Endothelial cell of umbilical vein (primary cell): ENCODE measurements around the gene SUGP2. TPM values are rescaled to one million over a fixed set of nuclear protein-coding genes. Genes with fewer than 3 reads are reported as not detected.

Experiments
- BruUV-seq: library from RNA; stranded (reverse); fragments of 400-500 nt; replicated peaks from 2 replicates; lab custom pipeline; 2021; lab: Mats Ljungman, UMichigan
- CTCF ChIA-PET: fragments of 300-600, 350-600 bp; sonication (Branson Sonifier 250); formaldehyde crosslinking; loops from one replicate; lab custom pipeline; 2021; ENCODE audit warnings: antibody characterized with exemption, inconsistent platforms; lab: Charles Lee
- POLR2A ChIA-PET: fragments of 300-600, 350-600 bp; sonication (Branson Sonifier 250); formaldehyde crosslinking; loops from one replicate; lab custom pipeline; 2021; ENCODE audit warnings: antibody characterized with exemption, inconsistent platforms; lab: Charles Lee
- DNase-seq: peaks from one replicate; pipeline ENCODE4 v3.0.0-alpha.2; 2011; ENCODE audit warnings: low read depth, low spot score
- FAIRE-seq: peaks from 2 replicates; lab custom pipeline; 2011; peaks lifted over from hg19 to GRCh38; lab: Jason Lieb, UNC
- H2AFZ ChIP-seq: 2 replicates; pipeline ENCODE4 v1.6.0; 2012; ENCODE audit warnings: low read depth, low read length, control low read depth, inconsistent platforms
- H3K27ac ChIP-seq: 2 replicates; pipeline ENCODE4 v1.5.1; 2011; ENCODE audit warnings: low read depth, mild to moderate bottlenecking, control low read depth, low read length, moderate library complexity; ENCODE audit not compliant: insufficient read depth
- H3K27me3 ChIP-seq, 2 experiments: 2 replicates each; pipeline versions ENCODE4 v1.6.0 to v1.6.1; 2011; ENCODE audit warnings: low read length in 2 of 2, mixed read lengths in 1 of 2; ENCODE audit not compliant: control insufficient read depth in 2 of 2, insufficient read depth in 2 of 2
- H3K36me3 ChIP-seq, 2 experiments: 2 replicates in 1 of 2; 3 replicates in 1 of 2; pipeline ENCODE4 v1.5.1; 2011; ENCODE audit warnings: low read length in 2 of 2, mild to moderate bottlenecking in 1 of 2, moderate library complexity in 1 of 2; ENCODE audit not compliant: control insufficient read depth in 2 of 2, insufficient read depth in 2 of 2; ENCODE audit errors: extremely low read depth in 1 of 2
- H3K4me1 ChIP-seq: 3 replicates; pipeline ENCODE4 v1.5.1; 2011; ENCODE audit warnings: mild to moderate bottlenecking, low read length; ENCODE audit not compliant: control insufficient read depth, insufficient read depth; ENCODE audit errors: extremely low read depth
- H3K4me2 ChIP-seq: 2 replicates; pipeline ENCODE4 v1.6.1; 2011; ENCODE audit warnings: low read length, control low read depth, mixed read lengths; ENCODE audit not compliant: insufficient read depth
- H3K4me3 ChIP-seq, 3 experiments: fragments of 200-600 bp in 1 of 3; sonication (generic), shearing (Covaris generic) in 1 of 3; replicated peaks in 1 of 3; 2 replicates each; pipeline ENCODE4 v1.5.1; 2011 to 2016; ENCODE audit warnings: control low read depth in 3 of 3, low read length in 3 of 3, mild to moderate bottlenecking in 2 of 3, inconsistent platforms in 1 of 3, low read depth in 1 of 3, moderate library complexity in 1 of 3; ENCODE audit not compliant: insufficient read depth in 1 of 3
- H3K79me2 ChIP-seq: 2 replicates; pipeline ENCODE4 v1.6.0; 2012; ENCODE audit warnings: low read length, inconsistent platforms; ENCODE audit not compliant: control insufficient read depth, insufficient read depth
- H3K9ac ChIP-seq: replicated peaks from 2 replicates; pipeline ENCODE3; 2011; ENCODE audit warnings: low read length, control low read depth; ENCODE audit not compliant: insufficient read depth; ENCODE audit errors: extremely low read depth
- H3K9me1 ChIP-seq: replicated peaks from 3 replicates; pipeline ENCODE4 v1.6.0; 2011; ENCODE audit warnings: mild to moderate bottlenecking, low read length; ENCODE audit not compliant: control insufficient read depth, insufficient read depth; ENCODE audit errors: extremely low read depth
- H3K9me3 ChIP-seq: replicated peaks from 2 replicates; pipeline ENCODE4 v1.5.1; 2012; ENCODE audit warnings: low read length, inconsistent platforms; ENCODE audit not compliant: control insufficient read depth, insufficient read depth
- H4K20me1 ChIP-seq: replicated peaks from 2 replicates; pipeline ENCODE3; 2011; ENCODE audit warnings: mild to moderate bottlenecking, low read length; ENCODE audit not compliant: control insufficient read depth, insufficient read depth; ENCODE audit errors: extremely low read depth
- CTCF ChIP-seq, 2 donors: IDR thresholded peaks; 1 replicate in 1 of 2; 2 replicates in 1 of 2; pipeline ENCODE4 v1.5.1; 2011; ENCODE audit warnings: low read length in 2 of 2, mild to moderate bottlenecking in 2 of 2, moderate library complexity in 2 of 2, control low read depth in 1 of 2, inconsistent platforms in 1 of 2, low read depth in 1 of 2; ENCODE audit not compliant: insufficient read depth in 1 of 2; ENCODE audit errors: extremely low read depth in 1 of 2
- EZH2 ChIP-seq: IDR thresholded peaks from 2 replicates; pipeline ENCODE4 v1.6.1; 2012; ENCODE audit warnings: borderline replicate concordance, low read depth, mild to moderate bottlenecking, moderate library complexity, low read length, inconsistent platforms; ENCODE audit not compliant: severe bottlenecking
- FOS ChIP-seq: IDR thresholded peaks from 2 replicates; pipeline ENCODE4 v1.6.1; 2011; ENCODE audit warnings: mild to moderate bottlenecking, low read length, moderate library complexity, borderline replicate concordance; ENCODE audit not compliant: insufficient read depth
- GATA2 ChIP-seq: IDR thresholded peaks from 2 replicates; pipeline ENCODE4 v1.7.0; 2011; ENCODE audit warnings: low read depth, mild to moderate bottlenecking, moderate library complexity, mixed read lengths, low read length; ENCODE audit not compliant: insufficient read length, insufficient read depth
- MAX ChIP-seq: IDR thresholded peaks from 2 replicates; pipeline ENCODE4 v1.6.1; 2011; ENCODE audit not compliant: insufficient read depth, insufficient read length
- MYC ChIP-seq: IDR thresholded peaks from one replicate; pipeline ENCODE4 v1.6.1; 2011; ENCODE audit warnings: mild to moderate bottlenecking, low read depth, low read length
- POLR2A ChIP-seq: IDR thresholded peaks from 2 replicates; pipeline ENCODE4 v1.6.1; 2012; ENCODE audit warnings: low read depth, mild to moderate bottlenecking, control low read depth, low read length
- dilution Hi-C: fragments of 300-500 bp; cut with MboI; formaldehyde crosslinking; loops from one replicate; pipeline ENCODE4 v1.15.0; 2019; ENCODE audit warnings: low sequenced_read_pairs; ENCODE audit not compliant: extremely low pct_ligation_motif_present
- intact Hi-C: fragments of 100-400 bp; cut with micrococcal nuclease; formaldehyde crosslinking; loops from one replicate; pipeline ENCODE4 v1.10.0; 2022
- polyA plus RNA-seq, 4 experiments: library from polyadenylated mRNA; depleted of rRNA in 3 of 4; stranded (reverse) in 3 of 4; unstranded in 1 of 4; fragments of >200 nt; gene quantifications; 2 replicates each; pipeline versions ENCODE4 v1.2.1 to v1.2.3, GENCODE V29; 2011 to 2012; ENCODE audit warnings: missing spikeins in 1 of 4
- total RNA-seq: library from RNA; stranded (reverse); gene quantifications from 2 replicates; pipeline ENCODE4 v1.2.3, GENCODE V29; 2021

The SUGP2 gene
- total and polyA plus RNA-seq, 2 donors (not counting 3 experiments of a cell fraction or from before 2014, with no cell fraction given), result 44.6 to 79.7 TPM

GRCh38 chr19:18975011-18975410 is 58.3 kb downstream of the SUGP2 start:
- intact Hi-C loops (no loop called here), dilution Hi-C loops (no loop called here)
- Histone ChIP-seq H3K27me3 (no peaks in the 10 kb centered on the region), H2AFZ (no peak overlapping the region), H3K4me2 (no peak overlapping the region), H4K20me1 (no peaks in the 10 kb centered on the region), H3K9ac (no peak overlapping the region), H3K36me3 (no peaks in the 10 kb centered on the region), H3K79me2 (no peaks in the 10 kb centered on the region), H3K4me3 (no peak overlapping the region), H3K27ac (no peak overlapping the region), H3K4me1 (peaks cover 16% of the 10 kb centered on the region), H3K9me3 (no peaks in the 10 kb centered on the region), H3K9me1 (no peaks in the 10 kb centered on the region)
- no peak for FAIRE-seq
- no TSS peak for BruUV-seq
- TF ChIP-seq GATA2 (no peak), POLR2A (no peak), MYC (no peak), FOS (no peak), EZH2 (no peak), CTCF (IDR thresholded peaks at IDR 0.05; ENCODE audit: extremely low read depth in 1 of 2, insufficient read depth in 1 of 2, low read depth in 1 of 2, low read length in 2 of 2) (no peak), MAX (no peak)
- ChIA-PET CTCF (no interaction called here), POLR2A (interaction anchor here (0.8 kb wide), 1 partner anchor 11 kb away, joined by 3 read pairs; no protein-coding TSS in a partner anchor)
- no peak for DNase-seq
